HEK293T (cell line): Measurements from ENCODE around the gene TRIM7.

Experiments used
- ARNT ChIP-seq: fragments of 450-650 bp; IDR thresholded peaks from 2 replicates; pipeline ENCODE4 v1.6.1; 2017; ENCODE audit warnings: mild to moderate bottlenecking
- BHLHE40 ChIP-seq: fragments of 450-650 bp; IDR thresholded peaks from 2 replicates; pipeline ENCODE4 v1.6.1; 2016; ENCODE audit warnings: mild to moderate bottlenecking, moderate library complexity, borderline replicate concordance
- FOXM1 ChIP-seq: fragments of 450-650 bp; IDR thresholded peaks from 2 replicates; pipeline ENCODE4 v1.6.1; 2017; ENCODE audit warnings: mild to moderate bottlenecking, borderline replicate concordance
- HDGF ChIP-seq: fragments of 450-650 bp; IDR thresholded peaks from 2 replicates; pipeline ENCODE4 v1.6.1; 2017; ENCODE audit warnings: antibody characterized with exemption, borderline replicate concordance
- L3MBTL2 ChIP-seq: fragments of 450-650 bp; conservative IDR thresholded peaks from 2 replicates; pipeline ENCODE4 v1.6.1; 2016; ENCODE audit warnings: mild to moderate bottlenecking
- LEF1 ChIP-seq: fragments of 450-650 bp; IDR thresholded peaks from 2 replicates; pipeline ENCODE4 v1.6.1; 2017; ENCODE audit warnings: mild to moderate bottlenecking, borderline replicate concordance
- NFRKB ChIP-seq: fragments of 450-650 bp; IDR thresholded peaks from 2 replicates; pipeline ENCODE4 v1.6.1; 2016; ENCODE audit warnings: mild to moderate bottlenecking, moderate library complexity
- SP1 ChIP-seq: fragments of 450-650 bp; IDR thresholded peaks from 2 replicates; pipeline ENCODE4 v1.6.1; 2017
- TARDBP ChIP-seq: fragments of 450-650 bp; IDR thresholded peaks from 2 replicates; pipeline ENCODE4 v1.6.1; 2016

DNA sequence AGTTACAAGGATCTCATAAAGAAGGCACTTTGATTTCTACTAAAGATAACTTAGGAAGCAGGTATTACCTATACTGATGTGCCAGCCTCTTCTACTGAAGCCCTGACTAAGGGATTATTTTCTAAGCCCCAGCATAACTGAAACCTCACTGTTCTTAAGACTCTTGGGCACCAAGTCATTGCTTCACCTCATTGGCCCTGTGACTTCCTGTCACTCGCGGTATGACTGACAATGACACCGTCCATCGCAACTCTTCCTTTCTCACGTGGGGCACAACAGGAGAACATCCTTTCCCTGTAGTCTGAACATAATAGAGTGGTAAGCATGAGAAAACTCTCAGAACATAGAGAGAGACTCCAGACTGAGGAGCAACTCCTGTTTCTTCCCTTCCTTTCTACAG lies 51.2 kb downstream of the TRIM7 start:
- TF ChIP-seq NFRKB (no peak), L3MBTL2 (no peak), HDGF (no peak), FOXM1 (no peak), TARDBP (no peak), SP1 (no peak), ARNT (no peak), LEF1 (no peak), BHLHE40 (no peak)
